Ishikawa (cell line): ENCODE data around the gene C1orf198.

ENCODE experiments used
- NFIC ChIP-seq: IDR thresholded peaks from 2 replicates; pipeline ENCODE4 v1.6.1; 2012
- TAF1 ChIP-seq: IDR thresholded peaks from 2 replicates; pipeline ENCODE4 v1.6.1; 2012; ENCODE audit warnings: low read depth, mild to moderate bottlenecking
- TCF12 ChIP-seq: IDR thresholded peaks from 2 replicates; pipeline ENCODE4 v1.6.1; 2012; ENCODE audit warnings: low read depth
- YY1 ChIP-seq: IDR thresholded peaks from 2 replicates; pipeline ENCODE4 v1.6.1; 2012; ENCODE audit warnings: low read depth
- TF ChIP-seq, protein P1 (sequence below): IDR thresholded peaks from 2 replicates; pipeline ENCODE4 v1.6.1; 2012; ENCODE audit warnings: low read depth, mild to moderate bottlenecking
- TF ChIP-seq, protein P2 (sequence below): IDR thresholded peaks from 2 replicates; pipeline ENCODE4 v1.6.1; 2012

DNA sequence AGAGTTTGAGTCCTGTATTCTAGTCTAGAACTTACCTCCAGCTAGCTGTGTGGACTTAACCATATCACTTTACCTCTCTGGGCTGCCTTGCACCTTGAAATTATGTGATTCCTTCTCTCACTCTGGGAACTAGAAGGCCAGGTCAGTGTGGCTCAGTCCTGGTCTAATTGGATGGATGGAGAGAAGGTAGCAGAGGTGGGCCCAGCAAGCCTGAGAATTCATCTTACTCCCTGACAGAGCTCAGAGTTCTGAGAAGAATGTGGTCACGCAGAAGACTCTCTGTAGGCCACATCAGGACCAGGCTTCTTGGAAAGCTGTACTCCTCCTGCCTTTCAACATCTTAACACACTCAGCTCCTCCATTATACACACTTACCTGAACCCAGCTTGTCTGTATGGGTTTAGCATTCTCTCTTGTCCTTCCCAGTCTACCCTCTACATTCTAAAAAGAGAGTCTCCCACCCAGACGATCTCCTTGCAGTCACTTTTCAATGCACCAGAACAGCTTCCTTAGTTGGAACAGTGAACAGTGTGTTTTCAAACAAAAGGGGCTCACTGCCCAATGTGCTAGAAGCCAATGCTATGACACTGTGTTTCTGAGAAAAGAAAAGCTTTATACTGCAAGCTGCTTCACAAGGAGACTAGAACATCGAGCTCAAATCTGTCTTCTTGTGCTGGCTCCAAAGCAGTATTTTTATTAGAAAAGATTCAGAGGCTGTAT is 60.6 kb downstream of the C1orf198 start:
- TF ChIP-seq, protein P1, sequence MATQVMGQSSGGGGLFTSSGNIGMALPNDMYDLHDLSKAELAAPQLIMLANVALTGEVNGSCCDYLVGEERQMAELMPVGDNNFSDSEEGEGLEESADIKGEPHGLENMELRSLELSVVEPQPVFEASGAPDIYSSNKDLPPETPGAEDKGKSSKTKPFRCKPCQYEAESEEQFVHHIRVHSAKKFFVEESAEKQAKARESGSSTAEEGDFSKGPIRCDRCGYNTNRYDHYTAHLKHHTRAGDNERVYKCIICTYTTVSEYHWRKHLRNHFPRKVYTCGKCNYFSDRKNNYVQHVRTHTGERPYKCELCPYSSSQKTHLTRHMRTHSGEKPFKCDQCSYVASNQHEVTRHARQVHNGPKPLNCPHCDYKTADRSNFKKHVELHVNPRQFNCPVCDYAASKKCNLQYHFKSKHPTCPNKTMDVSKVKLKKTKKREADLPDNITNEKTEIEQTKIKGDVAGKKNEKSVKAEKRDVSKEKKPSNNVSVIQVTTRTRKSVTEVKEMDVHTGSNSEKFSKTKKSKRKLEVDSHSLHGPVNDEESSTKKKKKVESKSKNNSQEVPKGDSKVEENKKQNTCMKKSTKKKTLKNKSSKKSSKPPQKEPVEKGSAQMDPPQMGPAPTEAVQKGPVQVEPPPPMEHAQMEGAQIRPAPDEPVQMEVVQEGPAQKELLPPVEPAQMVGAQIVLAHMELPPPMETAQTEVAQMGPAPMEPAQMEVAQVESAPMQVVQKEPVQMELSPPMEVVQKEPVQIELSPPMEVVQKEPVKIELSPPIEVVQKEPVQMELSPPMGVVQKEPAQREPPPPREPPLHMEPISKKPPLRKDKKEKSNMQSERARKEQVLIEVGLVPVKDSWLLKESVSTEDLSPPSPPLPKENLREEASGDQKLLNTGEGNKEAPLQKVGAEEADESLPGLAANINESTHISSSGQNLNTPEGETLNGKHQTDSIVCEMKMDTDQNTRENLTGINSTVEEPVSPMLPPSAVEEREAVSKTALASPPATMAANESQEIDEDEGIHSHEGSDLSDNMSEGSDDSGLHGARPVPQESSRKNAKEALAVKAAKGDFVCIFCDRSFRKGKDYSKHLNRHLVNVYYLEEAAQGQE, result no peak
- TF ChIP-seq TCF12, result no peak
- TF ChIP-seq, protein P2, sequence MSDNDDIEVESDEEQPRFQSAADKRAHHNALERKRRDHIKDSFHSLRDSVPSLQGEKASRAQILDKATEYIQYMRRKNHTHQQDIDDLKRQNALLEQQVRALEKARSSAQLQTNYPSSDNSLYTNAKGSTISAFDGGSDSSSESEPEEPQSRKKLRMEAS, result no peak
- TF ChIP-seq NFIC, result no peak
- no peak for TF ChIP-seq YY1
- no peak for TF ChIP-seq TAF1
